ENCODE measurements around the gene PCSK6.
A peak's percentile ranks its signal among the peaks of the same experiment; 100 is the strongest.

Gene PCSK6

GRCh38 chr15:101390462-101390861 is 99.0 kb downstream of the PCSK6 start:
- peak in 1 of 2 donors; percentile 47 for DNase-seq
- intact Hi-C loops (cut with DNase I; ENCODE audit: low total_unique reads) = no loop called here
- H3K4me1 ChIP-seq = no peaks in the 10 kb centered on the region
- no peak for TF ChIP-seq CTCF (IDR thresholded peaks at IDR 0.05)
- no peak overlapping the region for H3K27ac ChIP-seq
- no peaks in the 10 kb centered on the region for H3K36me3 ChIP-seq
- H3K4me3 ChIP-seq = no peak overlapping the region
- H3K9me3 ChIP-seq = no peaks in the 10 kb centered on the region
- H3K27me3 ChIP-seq = no peaks in the 10 kb centered on the region

DNA sequence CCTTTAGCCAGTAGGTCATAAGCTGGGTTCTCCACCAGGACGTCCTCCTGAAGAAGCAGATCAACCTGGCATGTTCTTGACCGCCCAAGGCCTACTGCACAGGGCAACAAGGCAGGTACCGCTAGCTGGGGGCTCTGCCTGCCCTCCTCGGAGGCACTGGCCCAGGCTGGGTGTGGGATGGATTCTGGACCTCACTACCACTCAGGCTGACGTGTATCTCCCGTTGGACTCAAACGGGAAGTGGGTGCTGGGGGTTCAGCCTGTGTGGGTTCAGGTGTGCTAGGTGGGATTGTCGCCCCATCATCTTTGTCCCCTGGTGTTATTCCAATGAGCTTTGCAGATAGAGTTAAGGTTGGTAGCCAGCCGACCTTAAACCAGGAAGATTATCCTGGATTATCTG is 99.4 kb downstream of the PCSK6 start:
- intact Hi-C loops (cut with DNase I; ENCODE audit: low total_unique reads) = no loop called here
- peak in 1 of 2 donors; percentile 53 for DNase-seq
- H3K4me1 ChIP-seq = no peaks in the 10 kb centered on the region
- H3K27me3 ChIP-seq = no peaks in the 10 kb centered on the region
- H3K36me3 ChIP-seq = no peaks in the 10 kb centered on the region
- no peaks in the 10 kb centered on the region for H3K9me3 ChIP-seq
- H3K4me3 ChIP-seq = no peak overlapping the region
- no peak overlapping the region for H3K27ac ChIP-seq
- no peak for TF ChIP-seq CTCF (IDR thresholded peaks at IDR 0.05)

DNA sequence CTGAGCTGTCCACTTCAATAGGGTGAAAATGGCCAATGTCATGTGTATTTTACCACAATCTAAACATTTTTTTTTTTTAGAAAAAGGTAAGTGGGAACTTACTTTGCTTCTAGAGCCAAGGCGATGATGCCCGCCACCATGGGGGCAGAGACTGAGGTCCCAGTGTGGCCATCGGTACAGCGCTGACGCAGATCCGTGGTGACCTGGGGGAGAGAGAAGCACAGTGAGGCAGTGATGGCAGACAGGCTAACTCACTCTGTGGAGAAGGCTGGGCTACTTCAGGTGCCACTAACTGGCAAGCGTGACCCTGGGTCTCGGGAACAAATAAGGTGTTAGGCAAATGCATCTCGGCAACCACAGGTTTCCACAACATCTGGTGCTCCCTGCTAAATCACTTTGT is 100.1 kb downstream of the PCSK6 start:
- no peaks in the 10 kb centered on the region for H3K36me3 ChIP-seq
- intact Hi-C loops (cut with DNase I; ENCODE audit: low total_unique reads) = no loop called here
- DNase-seq = peak; percentile 8 to 42
- no peak overlapping the region for H3K4me3 ChIP-seq
- no peaks in the 10 kb centered on the region for H3K4me1 ChIP-seq
- H3K27ac ChIP-seq = no peak overlapping the region
- no peak for TF ChIP-seq CTCF (IDR thresholded peaks at IDR 0.05)
- no peaks in the 10 kb centered on the region for H3K27me3 ChIP-seq
- H3K9me3 ChIP-seq = no peaks in the 10 kb centered on the region

DNA sequence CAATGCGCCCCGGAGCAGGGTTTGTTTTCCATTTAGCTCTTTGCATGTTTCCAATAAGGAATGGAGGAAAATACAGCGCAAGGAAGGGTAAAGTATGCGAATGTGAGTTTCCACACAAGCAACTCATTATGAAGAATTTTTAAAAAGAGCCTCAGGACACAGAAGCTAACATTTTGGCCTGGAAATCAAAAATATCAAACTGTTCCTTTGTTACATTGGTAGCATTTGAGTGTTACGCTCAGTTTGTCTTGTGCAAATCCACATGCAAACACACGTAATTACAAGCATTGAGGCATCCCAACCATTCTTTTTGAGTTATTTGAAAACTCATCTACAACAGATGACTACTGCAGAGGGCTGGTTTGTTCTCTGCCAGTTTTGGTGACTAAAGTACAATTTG is 101.5 kb downstream of the PCSK6 start:
- H3K36me3 ChIP-seq = no peaks in the 10 kb centered on the region
- DNase-seq = peak in 1 of 2 donors; percentile 20
- no peaks in the 10 kb centered on the region for H3K27me3 ChIP-seq
- no peaks in the 10 kb centered on the region for H3K4me1 ChIP-seq
- no peak overlapping the region for H3K4me3 ChIP-seq
- TF ChIP-seq CTCF (IDR thresholded peaks at IDR 0.05) = no peak
- H3K27ac ChIP-seq = no peak overlapping the region
- H3K9me3 ChIP-seq = no peaks in the 10 kb centered on the region
- intact Hi-C loops (cut with DNase I; ENCODE audit: low total_unique reads) = no loop called here

- intact Hi-C loops (cut with DNase I; ENCODE audit: low total_unique reads) = no loop called here
- peaks cover 0 to under 1% (median 0%) of the 10 kb centered on the region in 4 donors for H3K4me1 ChIP-seq
- no peak overlapping the region for H3K4me3 ChIP-seq
- no peak overlapping the region for H3K27ac ChIP-seq
- no peak for DNase-seq
- no peaks in the 10 kb centered on the region for H3K9me3 ChIP-seq
- TF ChIP-seq CTCF (IDR thresholded peaks at IDR 0.05) = no peak
- no peaks in the 10 kb centered on the region for H3K36me3 ChIP-seq
- H3K27me3 ChIP-seq = no peaks in the 10 kb centered on the region
These were observed 101.9 kb downstream of the PCSK6 start for GRCh38 chr15:101387574-101387973.

DNA sequence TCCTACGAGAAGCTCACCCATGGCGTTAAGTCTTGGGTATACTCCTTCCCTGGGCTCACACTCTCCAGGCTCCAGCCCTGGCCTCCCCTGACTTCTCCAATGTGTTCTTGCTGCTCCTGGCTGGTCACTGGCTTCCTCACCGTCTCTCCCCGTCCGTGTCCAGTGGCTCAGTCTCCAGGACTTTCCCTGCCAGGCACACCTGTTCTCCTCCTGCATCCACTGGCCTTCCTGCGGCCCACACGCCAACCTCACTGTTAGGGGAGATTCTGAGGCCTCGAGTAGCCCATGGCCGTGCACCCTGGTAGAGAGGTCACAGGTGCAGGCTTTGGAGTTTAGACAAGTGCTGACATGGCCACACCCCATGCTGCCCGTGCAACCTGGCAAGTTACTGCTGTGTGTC is 102.5 kb downstream of the PCSK6 start:
- H3K4me3 ChIP-seq = no peak overlapping the region
- no peaks in the 10 kb centered on the region for H3K36me3 ChIP-seq
- no peaks in the 10 kb centered on the region for H3K27me3 ChIP-seq
- H3K4me1 ChIP-seq = peaks cover 0 to 5% (median 4%) of the 10 kb centered on the region in 4 donors
- peak in 1 of 2 donors; percentile 39 for DNase-seq
- intact Hi-C loops (cut with DNase I; ENCODE audit: low total_unique reads) = no loop called here
- no peak for TF ChIP-seq CTCF (IDR thresholded peaks at IDR 0.05)
- no peaks in the 10 kb centered on the region for H3K9me3 ChIP-seq
- H3K27ac ChIP-seq = no peak overlapping the region
